ENCODE measurements around the gene PGAP1. TPM values are rescaled to one million over a fixed set of nuclear protein-coding genes. Genes with fewer than 3 reads are reported as not detected.

PGAP1 gene
- total RNA-seq, 1 experiment from 2014 or later, result 21.0 TPM

DNA sequence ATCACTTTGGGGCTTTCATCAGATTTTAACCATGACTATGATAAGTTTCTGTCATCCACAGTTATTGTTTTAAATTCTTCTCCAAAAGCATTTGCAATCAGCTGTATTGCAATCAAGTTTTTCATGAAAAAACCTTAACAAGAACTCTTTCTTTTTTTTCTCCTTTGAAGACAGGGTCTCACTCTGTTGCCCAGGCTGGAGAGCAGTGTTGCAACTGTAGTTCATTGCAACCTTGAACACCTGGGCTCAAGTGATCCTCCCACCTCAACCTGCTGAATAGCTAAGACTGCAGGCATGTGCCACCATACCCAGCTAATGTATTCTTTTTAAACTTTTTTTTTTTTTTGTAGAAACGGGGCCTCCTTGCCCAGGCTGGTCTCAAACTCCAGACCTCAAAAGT is 71.9 kb downstream of the PGAP1 start:
- Mint-ChIP-seq H3K27ac (no peak overlapping the region), H3K4me1 (0 out of 4 replicates have a peak, but pooled peaks cover 0 to 4% of the 10 kb centered on the region in 2 experiments), H3K36me3 (ENCODE audit: insufficient read depth in 1 of 3, low read depth in 3 of 3) (peaks cover 10 to 28% (median 16%) of the 10 kb centered on the region in 3 experiments), H3K27me3 (ENCODE audit: low read depth) (no peaks in the 10 kb centered on the region), H3K4me3 (no peak overlapping the region), H3K9me3 (peaks cover 0 to 3% of the 10 kb centered on the region in 2 experiments; a peak in 1 of 5 replicates)
- Histone ChIP-seq H4K5ac (ENCODE audit: insufficient read length, low read depth, low read length) (no peak overlapping the region), H3K18ac (ENCODE audit: insufficient read length, low read depth, low read length) (no peak overlapping the region), H3K9me3 (ENCODE audit: control insufficient read depth, low read depth, low read length) (no peaks in the 10 kb centered on the region), H3K27me3 (ENCODE audit: insufficient read depth, low read length) (no peaks in the 10 kb centered on the region), H3K23me2 (ENCODE audit: insufficient read length, low read depth, low read length, poor library complexity, severe bottlenecking) (no peaks in the 10 kb centered on the region), H3K23ac (ENCODE audit: insufficient read length, low read depth, low read length) (no peak overlapping the region), H3K79me2 (ENCODE audit: insufficient read depth, low read length) (no peaks in the 10 kb centered on the region), H3K14ac (ENCODE audit: insufficient read depth, low read length) (no peak overlapping the region), H3K4ac (ENCODE audit: low read depth, low read length) (no peak overlapping the region), H3K27ac (ENCODE audit: insufficient read length, low read depth, low read length) (no peak overlapping the region), H2BK12ac (ENCODE audit: insufficient read length, low read depth, low read length) (no peak overlapping the region), H3K9ac (ENCODE audit: extremely low read depth, insufficient read length, low read length) (no peak overlapping the region), H4K20me1 (ENCODE audit: control insufficient read depth, insufficient read depth, insufficient read length) (no peaks in the 10 kb centered on the region), H3T11ph (ENCODE audit: low read length) (no peak overlapping the region), H4K91ac (ENCODE audit: insufficient read length, low read depth, low read length) (no peak overlapping the region), H4K8ac (replicated peaks; ENCODE audit: insufficient read length, low read depth, low read length) (no peak overlapping the region), H3K4me1 (ENCODE audit: insufficient read depth, low read length) (no peaks in the 10 kb centered on the region), H2BK120ac (ENCODE audit: low read depth, low read length, poor library complexity, severe bottlenecking) (no peak overlapping the region), H3K4me2 (ENCODE audit: insufficient read depth, insufficient read length, low read length) (no peak overlapping the region), H3K56ac (ENCODE audit: insufficient read length, low read depth, low read length) (no peak overlapping the region), H2BK15ac (ENCODE audit: low read depth, low read length) (no peak overlapping the region), H2BK5ac (ENCODE audit: insufficient read length, low read length) (no peak overlapping the region), H2AFZ (ENCODE audit: low read length) (no peak overlapping the region), H2BK20ac (ENCODE audit: low read depth, low read length, poor library complexity, severe bottlenecking) (no peak overlapping the region), H2AK5ac (ENCODE audit: insufficient read length, low read length) (no peak overlapping the region), H3K79me1 (ENCODE audit: insufficient read depth, low read depth, low read length, poor library complexity, severe bottlenecking) (no peaks in the 10 kb centered on the region)
- no CpG with 5 or more reads among the region's 1 CpG for WGBS (ENCODE audit: extremely low coverage, insufficient read length, low lambda C conversion rate)
- no peak for TF ChIP-seq CTCF (conservative IDR thresholded peaks at IDR 0.05)
- no peak for DNase-seq
